Ishikawa (cell line): ENCODE measurements around the gene KAT6B.

Source experiments
- CEBPB ChIP-seq: IDR thresholded peaks from 2 replicates; pipeline ENCODE4 v1.6.1; 2012
- CREB1 ChIP-seq: IDR thresholded peaks from 2 replicates; pipeline ENCODE4 v1.6.1; 2012; ENCODE audit warnings: low read depth
- EGR1 ChIP-seq: IDR thresholded peaks from 2 replicates; pipeline ENCODE4 v1.6.1; 2012
- EP300 ChIP-seq: IDR thresholded peaks from 2 replicates; pipeline ENCODE4 v1.6.1; 2012; ENCODE audit warnings: borderline replicate concordance
- FOXM1 ChIP-seq: IDR thresholded peaks from 2 replicates; pipeline ENCODE4 v1.6.1; 2012; ENCODE audit warnings: low read depth, borderline replicate concordance
- NFIC ChIP-seq: IDR thresholded peaks from 2 replicates; pipeline ENCODE4 v1.6.1; 2012
- RAD21 ChIP-seq: IDR thresholded peaks from 2 replicates; pipeline ENCODE4 v1.6.1; 2012; ENCODE audit warnings: low read depth
- REST ChIP-seq: IDR thresholded peaks from 2 replicates; pipeline ENCODE4 v1.6.1; 2012; ENCODE audit warnings: low read depth, mild to moderate bottlenecking
- TAF1 ChIP-seq: IDR thresholded peaks from 2 replicates; pipeline ENCODE4 v1.6.1; 2012; ENCODE audit warnings: low read depth, mild to moderate bottlenecking
- TEAD4 ChIP-seq: IDR thresholded peaks from 2 replicates; pipeline ENCODE4 v1.6.1; 2012
- USF1 ChIP-seq: IDR thresholded peaks from 2 replicates; pipeline ENCODE4 v1.6.1; 2012
- YY1 ChIP-seq: IDR thresholded peaks from 2 replicates; pipeline ENCODE4 v1.6.1; 2012; ENCODE audit warnings: low read depth

GRCh38 chr10:74926791-74927585 is 100.6 kb downstream of the KAT6B start:
- TF ChIP-seq NFIC (no peak), TEAD4 (no peak), YY1 (no peak), FOXM1 (no peak), USF1 (no peak), CEBPB (no peak), CREB1 (no peak), REST (no peak), EGR1 (no peak), RAD21 (no peak), EP300 (no peak), TAF1 (no peak)
